ENCODE data around the gene GIMD1. TPM values are rescaled to one million over a fixed set of nuclear protein-coding genes. Genes with fewer than 3 reads are reported as not detected.

GIMD1 gene
- total RNA-seq, 1 experiment from 2014 or later: not detected

GRCh38 chr4:106353786-106354185 is 14.8 kb downstream of the GIMD1 start:
- Histone ChIP-seq H3T11ph (ENCODE audit: low read length) (no peak overlapping the region), H4K91ac (ENCODE audit: insufficient read length, low read depth, low read length) (no peak overlapping the region), H3K23me2 (ENCODE audit: insufficient read length, low read depth, low read length, poor library complexity, severe bottlenecking) (no peaks in the 10 kb centered on the region), H3K27me3 (ENCODE audit: insufficient read depth, low read length) (no peaks in the 10 kb centered on the region), H3K14ac (ENCODE audit: insufficient read depth, low read length) (no peak overlapping the region), H4K20me1 (ENCODE audit: control insufficient read depth, insufficient read depth, insufficient read length) (no peaks in the 10 kb centered on the region), H2BK15ac (ENCODE audit: low read depth, low read length) (no peak overlapping the region), H3K4me1 (ENCODE audit: insufficient read depth, low read length) (no peaks in the 10 kb centered on the region), H3K79me2 (ENCODE audit: insufficient read depth, low read length) (no peaks in the 10 kb centered on the region), H2BK120ac (ENCODE audit: low read depth, low read length, poor library complexity, severe bottlenecking) (no peak overlapping the region), H3K27ac (ENCODE audit: insufficient read length, low read depth, low read length) (no peak overlapping the region), H2BK20ac (ENCODE audit: low read depth, low read length, poor library complexity, severe bottlenecking) (no peak overlapping the region), H4K5ac (ENCODE audit: insufficient read length, low read depth, low read length) (no peak overlapping the region), H2AFZ (ENCODE audit: low read length) (no peak overlapping the region), H2BK5ac (ENCODE audit: insufficient read length, low read length) (no peak overlapping the region), H2AK5ac (ENCODE audit: insufficient read length, low read length) (no peak overlapping the region), H2BK12ac (ENCODE audit: insufficient read length, low read depth, low read length) (no peak overlapping the region), H4K8ac (replicated peaks; ENCODE audit: insufficient read length, low read depth, low read length) (no peak overlapping the region), H3K79me1 (ENCODE audit: insufficient read depth, low read depth, low read length, poor library complexity, severe bottlenecking) (no peaks in the 10 kb centered on the region), H3K4ac (ENCODE audit: low read depth, low read length) (no peak overlapping the region), H3K4me2 (ENCODE audit: insufficient read depth, insufficient read length, low read length) (no peak overlapping the region), H3K23ac (ENCODE audit: insufficient read length, low read depth, low read length) (no peak overlapping the region), H3K9ac (ENCODE audit: extremely low read depth, insufficient read length, low read length) (no peak overlapping the region), H3K9me3 (ENCODE audit: control insufficient read depth, low read depth, low read length) (no peaks in the 10 kb centered on the region), H3K56ac (ENCODE audit: insufficient read length, low read depth, low read length) (no peak overlapping the region), H3K18ac (ENCODE audit: insufficient read length, low read depth, low read length) (no peak overlapping the region)
- H3K27me3 Mint-ChIP-seq (ENCODE audit: low read depth): peaks cover 2% of the 10 kb centered on the region; the same call in 1 of the 2 replicates
- peaks cover 4% of the 10 kb centered on the region in 2 experiments; a peak in 1 of 4 replicates for H3K4me1 Mint-ChIP-seq
- DNase-seq: no peak
- H3K4me3 Mint-ChIP-seq: no peak overlapping the region
- no peak overlapping the region for H3K27ac Mint-ChIP-seq
- no peaks in the 10 kb centered on the region for H3K9me3 Mint-ChIP-seq
- TF ChIP-seq CTCF (conservative IDR thresholded peaks at IDR 0.05): no peak
- WGBS (ENCODE audit: extremely low coverage, insufficient read length, low lambda C conversion rate): no CpG with 5 or more reads among the region's 1 CpG
- no peaks in the 10 kb centered on the region; a peak in 1 of 7 replicates for H3K36me3 Mint-ChIP-seq (ENCODE audit: insufficient read depth in 1 of 3, low read depth in 3 of 3)
